NCI-H146 treated with DMSO at 0.1 percent for 48 hours (cell line): Measurements from ENCODE around the gene JAKMIP1.

Source experiments
- DNase-seq: peaks from one replicate; lab custom pipeline; 2025; ENCODE audit not compliant: unreplicated experiment; lab: John Stamatoyannopoulos, UW

Gene JAKMIP1

GRCh38 chr4:6104541-6105130 is 95.7 kb downstream of the JAKMIP1 start:
- DNase-seq: no peak

GRCh38 chr4:6097581-6097980 is 102.8 kb downstream of the JAKMIP1 start:
- no peak for DNase-seq

GRCh38 chr4:6095897-6096296 is 104.5 kb downstream of the JAKMIP1 start:
- DNase-seq: no peak

GRCh38 chr4:6095023-6095752 is 105.2 kb downstream of the JAKMIP1 start:
- no peak for DNase-seq

- DNase-seq: no peak
These were observed 106.7 kb downstream of the JAKMIP1 start for GRCh38 chr4:6093671-6094070.

GRCh38 chr4:6092971-6093370 is 107.4 kb downstream of the JAKMIP1 start:
- no peak for DNase-seq

- no peak for DNase-seq
These were observed 108.2 kb downstream of the JAKMIP1 start for GRCh38 chr4:6092131-6092530.

- no peak for DNase-seq
These were observed 109.4 kb downstream of the JAKMIP1 start for GRCh38 chr4:6090931-6091330.

- no peak for DNase-seq
These were observed 111.4 kb downstream of the JAKMIP1 start for GRCh38 chr4:6088950-6089349.

- DNase-seq: peak; percentile 43
These were observed 112.5 kb downstream of the JAKMIP1 start for GRCh38 chr4:6087669-6088341.

GRCh38 chr4:6086846-6087245 is 113.5 kb downstream of the JAKMIP1 start:
- DNase-seq: no peak

- no peak for DNase-seq
These were observed 114.4 kb downstream of the JAKMIP1 start for GRCh38 chr4:6085691-6086628.

- no peak for DNase-seq
These were observed 115.2 kb downstream of the JAKMIP1 start for GRCh38 chr4:6085028-6085690.

GRCh38 chr4:6079965-6080364 is 120.4 kb downstream of the JAKMIP1 start:
- no peak for DNase-seq

- no peak for DNase-seq
These were observed 121.8 kb downstream of the JAKMIP1 start for GRCh38 chr4:6078560-6078959.

GRCh38 chr4:6076391-6076790 is 124.0 kb downstream of the JAKMIP1 start:
- no peak for DNase-seq

GRCh38 chr4:6074758-6075157 is 125.6 kb downstream of the JAKMIP1 start:
- DNase-seq: no peak

- DNase-seq: peak; percentile 62
These were observed 128.2 kb downstream of the JAKMIP1 start for GRCh38 chr4:6071959-6072720.

GRCh38 chr4:6071191-6071958 is 129.0 kb downstream of the JAKMIP1 start:
- peak; percentile 45 for DNase-seq
